GM19397 (cell line): ENCODE results near the gene C16orf89.

Experiments
- ATAC-seq: cut with Tn5 transposase; IDR thresholded peaks from one replicate; pipeline ENCODE4 v1.9.1; 2021; ENCODE audit warnings: mild to moderate bottlenecking, moderate library complexity; ENCODE audit not compliant: unreplicated experiment

Gene C16orf89

GRCh38 chr16:5033256-5034166, 32.2 kb downstream of the C16orf89 start, which contains the start of gene NAGPA:
Gene NAGPA (minus strand): TSS chr16:5033935. CDS start chr16:5033914, 21 bp downstream.
- peak; percentile 85 for ATAC-seq

DNA sequence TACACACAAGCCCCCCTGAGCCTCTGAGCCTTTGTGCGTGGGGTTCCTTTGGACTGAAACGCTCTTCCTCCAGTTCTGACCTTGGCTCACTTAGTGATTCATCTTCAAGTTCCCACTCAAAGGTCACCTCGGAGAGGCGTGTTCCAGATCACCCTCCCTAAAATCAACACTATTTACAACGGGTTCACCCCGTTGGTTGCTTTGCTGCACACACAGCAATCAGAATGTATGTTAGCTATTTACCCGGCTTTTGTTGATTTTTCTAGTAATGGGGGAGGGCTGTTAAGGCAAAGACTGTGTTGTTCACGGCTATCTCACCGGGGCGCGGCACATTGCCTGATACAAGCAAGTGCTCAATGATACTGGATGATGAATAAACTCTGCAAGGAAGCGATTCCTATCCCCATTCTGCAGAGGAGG, 33.0 kb downstream of the C16orf89 start:
- no peak for ATAC-seq

GRCh38 chr16:5031601-5032000, 34.2 kb downstream of the C16orf89 start:
- ATAC-seq = no peak

DNA sequence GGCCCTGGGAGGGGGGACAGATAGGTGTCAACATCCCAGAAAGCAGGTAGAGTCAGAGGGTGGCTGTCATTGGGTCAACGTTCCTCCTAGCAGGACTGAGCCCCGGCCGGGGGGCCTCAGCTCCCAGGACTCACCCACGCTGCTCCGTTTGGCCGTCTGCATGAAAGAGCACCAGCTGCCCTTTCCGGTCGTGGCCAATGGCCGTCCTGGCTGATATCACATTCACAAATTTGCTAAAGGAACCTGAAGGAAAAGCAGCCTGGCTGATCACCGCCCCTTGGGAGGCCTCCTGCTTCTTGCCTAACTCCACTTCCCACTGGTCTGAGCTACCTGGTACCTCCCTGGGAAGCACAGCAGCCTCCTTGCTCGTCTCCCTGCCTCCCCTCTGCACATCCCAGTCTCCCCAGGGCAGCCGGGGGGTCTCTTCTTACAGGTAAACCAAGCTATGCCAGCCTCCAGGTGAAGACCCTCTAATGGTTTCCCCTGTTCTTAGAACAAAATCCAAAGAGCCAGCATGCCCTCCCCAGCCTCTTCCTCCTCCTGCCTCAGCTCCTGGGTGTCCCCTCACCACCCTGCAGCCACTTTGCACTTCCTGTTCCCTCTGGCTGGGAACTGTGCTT, 35.4 kb downstream of the C16orf89 start:
- ATAC-seq = no peak

GRCh38 chr16:5028950-5029475, 36.7 kb downstream of the C16orf89 start:
- no peak for ATAC-seq

DNA sequence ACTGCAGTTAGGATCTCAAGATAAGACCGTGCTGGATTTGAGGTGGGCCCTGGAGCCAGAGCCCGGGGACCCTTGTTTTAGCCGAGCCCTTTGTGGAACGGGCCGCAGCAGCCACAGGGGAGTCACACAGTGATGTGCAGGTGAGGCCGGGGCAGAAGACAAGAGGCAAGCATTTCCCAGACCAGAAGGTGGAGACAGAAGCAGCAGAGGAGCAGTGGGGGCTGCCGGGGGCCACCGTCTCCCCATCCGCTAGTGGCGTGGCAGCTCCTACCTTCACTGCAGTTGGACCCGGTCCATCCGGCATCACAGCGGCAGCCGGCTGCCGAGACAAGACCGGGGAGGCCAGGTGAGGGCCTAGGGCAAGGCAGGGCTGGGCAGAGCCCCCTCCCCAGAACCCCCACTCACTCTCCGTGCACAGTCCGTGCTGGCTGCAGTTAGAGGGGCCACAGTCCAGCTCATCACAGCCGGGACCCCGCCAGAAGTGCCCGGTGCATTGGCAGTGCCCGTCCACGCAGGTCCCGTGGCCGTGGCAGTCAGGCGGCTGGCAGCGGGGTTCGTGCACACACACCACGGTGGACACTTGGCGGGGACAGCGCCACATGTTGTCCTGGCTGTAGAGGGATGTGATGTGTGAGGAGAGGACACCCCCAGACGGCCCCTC, 38.1 kb downstream of the C16orf89 start:
- ATAC-seq = no peak

- ATAC-seq = no peak
Observed at GRCh38 chr16:5027086-5027485, 38.7 kb downstream of the C16orf89 start.

GRCh38 chr16:5026664-5027063, 39.1 kb downstream of the C16orf89 start:
- no peak for ATAC-seq

- no peak for ATAC-seq
Observed at GRCh38 chr16:5025171-5025632, 40.6 kb downstream of the C16orf89 start.

DNA sequence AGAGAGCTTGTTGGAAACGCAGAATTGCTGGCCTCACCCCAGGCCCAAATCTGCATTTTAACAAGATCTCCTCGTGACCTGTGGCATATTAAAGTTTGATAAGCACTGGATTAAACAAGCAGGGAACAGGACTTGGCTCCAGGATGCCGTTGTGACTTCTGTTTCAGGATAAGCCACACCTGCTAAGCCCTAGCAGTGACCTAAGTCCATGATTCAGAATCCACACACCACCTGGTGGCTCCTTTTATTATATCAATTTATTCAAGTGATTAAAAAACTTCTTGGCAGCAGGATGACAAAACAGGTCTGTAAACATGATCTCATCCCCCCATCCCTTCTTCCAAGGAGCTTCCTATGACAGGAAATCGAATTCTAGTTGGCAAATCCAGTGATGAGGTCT, 41.1 kb downstream of the C16orf89 start:
- ATAC-seq = no peak

DNA sequence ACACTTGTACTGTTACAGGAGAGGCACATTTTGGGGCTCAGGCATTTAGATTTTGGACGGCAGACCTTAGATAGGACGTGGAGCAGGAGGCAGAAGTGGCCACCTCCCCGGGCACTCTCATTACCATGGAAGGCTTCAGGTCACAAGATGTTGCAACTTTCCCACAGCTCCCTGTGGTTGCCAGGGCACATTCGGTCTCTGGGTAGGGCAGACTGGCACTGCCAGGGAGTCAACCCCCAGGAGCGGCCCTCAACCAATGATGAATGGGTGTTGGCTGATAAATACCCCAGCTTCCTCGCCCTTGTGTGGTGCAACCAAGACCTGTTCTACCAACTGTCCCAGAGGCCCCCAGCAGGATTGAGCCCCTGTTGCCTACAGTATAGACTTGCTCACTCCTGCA, 43.2 kb downstream of the C16orf89 start:
- ATAC-seq = no peak

DNA sequence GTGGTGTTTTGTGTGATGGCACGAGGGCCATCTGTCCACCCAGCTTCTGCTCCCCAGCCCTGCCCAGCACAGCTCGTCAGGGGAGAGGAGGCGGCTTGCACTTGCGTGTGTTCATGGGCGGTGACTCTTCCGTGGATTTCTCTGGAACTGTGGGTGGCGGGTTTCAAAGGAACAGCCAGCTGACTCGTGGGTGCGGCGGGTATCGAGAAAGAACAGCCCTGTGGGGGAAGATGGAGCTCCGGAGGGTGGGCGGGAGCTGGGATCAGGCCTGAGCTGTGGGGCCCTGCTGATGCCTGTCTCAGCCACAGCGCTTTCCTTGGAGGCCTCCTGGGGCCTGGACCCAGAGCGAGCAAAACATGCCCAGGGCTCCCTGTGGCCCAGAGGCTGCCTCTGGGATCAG, 45.2 kb downstream of the C16orf89 start:
- ATAC-seq = no peak

DNA sequence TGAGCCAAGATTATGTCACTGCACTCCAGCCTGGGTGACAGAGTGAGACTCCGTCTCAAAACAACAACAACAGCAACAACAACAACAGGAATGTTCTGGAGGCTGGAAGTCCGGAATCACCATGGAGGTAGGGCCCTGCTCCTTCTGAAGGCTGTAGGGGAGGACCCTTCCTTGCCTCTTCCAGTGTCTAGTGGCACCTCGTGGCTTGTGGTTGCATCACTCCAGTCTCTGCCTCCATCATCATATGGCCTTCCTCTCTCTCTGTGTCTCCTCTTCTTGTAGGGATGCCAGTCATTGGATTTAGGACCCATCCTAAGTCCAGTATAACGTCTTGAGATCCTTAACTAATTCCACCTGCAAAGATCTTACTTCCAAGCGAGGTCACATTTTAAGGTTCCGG, 46.0 kb downstream of the C16orf89 start:
- ATAC-seq = no peak

DNA sequence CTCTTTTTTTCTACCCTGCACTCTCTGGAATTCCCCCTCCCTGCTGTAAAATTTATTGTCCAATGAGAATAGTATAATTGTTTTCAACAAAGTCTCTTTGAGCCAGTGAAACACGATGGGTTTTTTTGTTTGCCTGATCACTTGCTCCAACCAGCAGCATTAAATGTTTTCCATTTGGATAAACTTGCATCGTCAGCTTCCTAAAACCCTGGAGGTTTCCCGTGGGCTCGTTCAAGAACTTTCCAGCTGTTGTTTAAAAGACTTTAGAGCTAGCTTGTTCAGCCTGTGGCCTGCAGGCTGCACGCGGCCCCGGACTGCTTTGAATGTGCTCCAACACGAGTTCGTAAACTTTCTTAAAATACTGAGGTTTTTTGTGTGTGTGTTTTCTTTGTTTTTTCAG, 47.0 kb downstream of the C16orf89 start:
- no peak for ATAC-seq

DNA sequence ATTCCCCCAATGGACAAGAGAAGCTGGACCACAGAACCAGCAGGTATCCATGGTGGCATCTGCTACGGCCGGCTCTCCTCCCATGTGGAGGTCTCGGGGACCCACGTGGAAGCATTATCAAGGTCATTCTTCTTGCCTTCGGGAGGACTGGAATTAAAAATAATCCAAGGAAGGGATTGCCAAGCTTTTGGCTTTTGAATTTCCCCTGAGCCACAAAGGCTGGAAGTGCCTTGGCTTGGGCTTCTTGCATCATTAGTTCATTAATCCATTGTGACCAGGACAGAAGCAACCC, 48.1 kb downstream of the C16orf89 start:
- ATAC-seq = no peak

- ATAC-seq = no peak
Observed at GRCh38 chr16:5016967-5017677, 48.6 kb downstream of the C16orf89 start.

GRCh38 chr16:5015887-5016286, 49.9 kb downstream of the C16orf89 start:
- no peak for ATAC-seq

DNA sequence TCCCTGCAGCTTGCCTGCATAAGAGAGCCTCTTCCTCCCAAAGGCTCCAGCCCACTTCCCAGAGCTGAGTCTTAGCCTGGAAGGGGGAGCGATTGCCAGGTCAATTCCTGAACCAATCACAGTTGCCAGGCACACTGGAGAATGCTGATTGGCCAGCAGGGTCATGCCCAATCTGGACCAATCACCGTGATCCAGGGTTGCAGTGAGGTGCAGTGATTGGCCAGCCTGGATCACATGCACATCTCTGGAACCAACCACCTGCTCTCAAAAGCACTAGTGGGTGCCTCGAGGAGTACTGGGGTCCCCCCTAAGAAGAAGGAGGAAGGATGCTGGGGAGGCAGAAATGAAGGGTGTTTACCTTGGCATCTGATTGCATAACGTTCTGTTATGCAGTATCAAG, 50.4 kb downstream of the C16orf89 start:
- no peak for ATAC-seq

DNA sequence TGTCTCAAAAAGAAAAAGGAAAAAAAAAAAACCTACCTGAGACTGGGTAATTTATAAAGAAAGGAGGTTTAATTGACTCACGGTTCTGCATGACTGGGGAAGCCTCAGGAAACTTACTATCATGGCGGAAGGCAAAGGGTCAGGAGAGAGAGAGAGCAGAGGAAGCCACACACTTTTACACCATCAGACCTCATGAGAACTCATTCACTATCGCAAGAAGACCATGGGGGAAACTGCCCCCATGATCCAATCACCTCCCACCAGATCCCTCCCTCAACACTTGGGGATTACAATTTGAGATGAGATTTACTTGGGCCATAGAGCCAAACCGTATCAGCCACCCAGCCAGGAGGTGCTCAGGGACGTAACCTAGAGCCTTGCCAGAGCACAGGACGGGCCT, 52.9 kb downstream of the C16orf89 start:
- ATAC-seq = no peak

- no peak for ATAC-seq
Observed at GRCh38 chr16:5011637-5012036, 54.1 kb downstream of the C16orf89 start.
